Breast epithelium (tissue), 4 donors: ENCODE measurements around the gene RNF166. TPM values are rescaled to one million over a fixed set of nuclear protein-coding genes. Genes with fewer than 3 reads are reported as not detected.

Experiments used
- DNase-seq, 2 donors: peaks; one replicate each; pipeline ENCODE4 v3.0.0-alpha.2; 2019; ENCODE audit warnings: low spot score in 2 of 2
- H3K27ac ChIP-seq, 2 donors: fragments of 200-600 bp; sonication (generic) in 1 of 2; one replicate each; pipeline ENCODE4 v1.5.1; 2016 to 2019; ENCODE audit warnings: mild to moderate bottlenecking in 1 of 2
- H3K27me3 ChIP-seq, 2 donors: fragments of 200-600 bp; sonication (generic) in 1 of 2; one replicate each; pipeline versions ENCODE4 v1.5.1 to v1.6.0; 2017 to 2019; ENCODE audit warnings: control low read depth in 1 of 2, mild to moderate bottlenecking in 1 of 2
- H3K36me3 ChIP-seq: fragments of 200-600 bp; one replicate; pipeline ENCODE4 v1.5.1; 2019
- H3K4me1 ChIP-seq, 2 donors: fragments of 200-600 bp; sonication (generic); one replicate each; pipeline ENCODE4 v1.5.1; 2016 to 2019; ENCODE audit warnings: control low read depth in 1 of 2
- H3K4me3 ChIP-seq, 3 donors: fragments of 200-600 bp; sonication (generic); 1 replicate in 2 of 3; 2 replicates in 1 of 3; pipeline ENCODE4 v1.5.1; 2016 to 2019; ENCODE audit warnings: mild to moderate bottlenecking in 3 of 3, moderate library complexity in 2 of 3
- H3K9me3 ChIP-seq, 2 donors: fragments of 200-600 bp; sonication (generic) in 1 of 2; one replicate each; pipeline ENCODE4 v1.5.1; 2016 to 2019; ENCODE audit warnings: control low read depth in 1 of 2
- POLR2A ChIP-seq: fragments of 450-650 bp; IDR thresholded peaks from one replicate; pipeline ENCODE4 v1.6.1; 2016; ENCODE audit warnings: antibody characterized with exemption, mild to moderate bottlenecking, moderate library complexity
- POLR2AphosphoS5 ChIP-seq, 3 donors: sonication (generic); formaldehyde crosslinking; IDR thresholded peaks; one replicate each; pipeline ENCODE4 v1.6.1; 2017; ENCODE audit warnings: antibody characterized with exemption in 3 of 3
- intact Hi-C: fragments of 100-400 bp; cut with DNase I; formaldehyde crosslinking; loops from one replicate; pipeline ENCODE4 v1.15.1; 2023; ENCODE audit warnings: low total_unique reads
- total RNA-seq, 3 donors: library from RNA; depleted of rRNA; stranded (reverse); fragments of >200 nt; gene quantifications; one replicate each; pipeline ENCODE4 v1.1.0, GENCODE V29; 2016
- TF ChIP-seq, protein P1 (sequence below), 3 donors: fragments of 450-650 bp; IDR thresholded peaks; one replicate each; pipeline ENCODE4 v1.5.1; 2016 to 2017; ENCODE audit warnings: antibody characterized with exemption in 3 of 3, mild to moderate bottlenecking in 3 of 3, moderate library complexity in 3 of 3

The RNF166 gene
- total RNA-seq, 3 donors from 2014 or later = 19.2 to 22.0 (median 21.9) TPM

GRCh38 chr16:88655053-88655732 is 51.0 kb downstream of the RNF166 start:
- no peaks in the 10 kb centered on the region for H3K36me3 ChIP-seq
- DNase-seq = no peak
- TF ChIP-seq POLR2A (no peak), POLR2AphosphoS5 (IDR thresholded peaks at IDR 0.05) (no peak)
- TF ChIP-seq, protein P1, sequence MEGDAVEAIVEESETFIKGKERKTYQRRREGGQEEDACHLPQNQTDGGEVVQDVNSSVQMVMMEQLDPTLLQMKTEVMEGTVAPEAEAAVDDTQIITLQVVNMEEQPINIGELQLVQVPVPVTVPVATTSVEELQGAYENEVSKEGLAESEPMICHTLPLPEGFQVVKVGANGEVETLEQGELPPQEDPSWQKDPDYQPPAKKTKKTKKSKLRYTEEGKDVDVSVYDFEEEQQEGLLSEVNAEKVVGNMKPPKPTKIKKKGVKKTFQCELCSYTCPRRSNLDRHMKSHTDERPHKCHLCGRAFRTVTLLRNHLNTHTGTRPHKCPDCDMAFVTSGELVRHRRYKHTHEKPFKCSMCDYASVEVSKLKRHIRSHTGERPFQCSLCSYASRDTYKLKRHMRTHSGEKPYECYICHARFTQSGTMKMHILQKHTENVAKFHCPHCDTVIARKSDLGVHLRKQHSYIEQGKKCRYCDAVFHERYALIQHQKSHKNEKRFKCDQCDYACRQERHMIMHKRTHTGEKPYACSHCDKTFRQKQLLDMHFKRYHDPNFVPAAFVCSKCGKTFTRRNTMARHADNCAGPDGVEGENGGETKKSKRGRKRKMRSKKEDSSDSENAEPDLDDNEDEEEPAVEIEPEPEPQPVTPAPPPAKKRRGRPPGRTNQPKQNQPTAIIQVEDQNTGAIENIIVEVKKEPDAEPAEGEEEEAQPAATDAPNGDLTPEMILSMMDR (IDR thresholded peaks at IDR 0.05) = no peak

GRCh38 chr16:88654363-88655052 is 51.7 kb downstream of the RNF166 start:
- Histone ChIP-seq H3K4me3 (no peak overlapping the region), H3K36me3 (no peaks in the 10 kb centered on the region), H3K27ac (no peak overlapping the region), H3K4me1 (peaks cover 3% of the 10 kb centered on the region in 2 donors), H3K27me3 (no peaks in the 10 kb centered on the region), H3K9me3 (no peaks in the 10 kb centered on the region)
- intact Hi-C loops = no loop called here
- TF ChIP-seq, protein P1 (IDR thresholded peaks at IDR 0.05) = no peak
- no peak for TF ChIP-seq POLR2AphosphoS5 (IDR thresholded peaks at IDR 0.05)
- no peak for TF ChIP-seq POLR2A
- DNase-seq = no peak

More at GRCh38 chr16:88655053-88655732, 51.0 kb downstream of the RNF166 start:
- Histone ChIP-seq H3K27me3 (no peaks in the 10 kb centered on the region), H3K9me3 (no peaks in the 10 kb centered on the region), H3K4me3 (no peak overlapping the region), H3K27ac (no peak overlapping the region), H3K4me1 (peaks cover 3% of the 10 kb centered on the region in 2 donors)
- intact Hi-C loops = no loop called here

DNA sequence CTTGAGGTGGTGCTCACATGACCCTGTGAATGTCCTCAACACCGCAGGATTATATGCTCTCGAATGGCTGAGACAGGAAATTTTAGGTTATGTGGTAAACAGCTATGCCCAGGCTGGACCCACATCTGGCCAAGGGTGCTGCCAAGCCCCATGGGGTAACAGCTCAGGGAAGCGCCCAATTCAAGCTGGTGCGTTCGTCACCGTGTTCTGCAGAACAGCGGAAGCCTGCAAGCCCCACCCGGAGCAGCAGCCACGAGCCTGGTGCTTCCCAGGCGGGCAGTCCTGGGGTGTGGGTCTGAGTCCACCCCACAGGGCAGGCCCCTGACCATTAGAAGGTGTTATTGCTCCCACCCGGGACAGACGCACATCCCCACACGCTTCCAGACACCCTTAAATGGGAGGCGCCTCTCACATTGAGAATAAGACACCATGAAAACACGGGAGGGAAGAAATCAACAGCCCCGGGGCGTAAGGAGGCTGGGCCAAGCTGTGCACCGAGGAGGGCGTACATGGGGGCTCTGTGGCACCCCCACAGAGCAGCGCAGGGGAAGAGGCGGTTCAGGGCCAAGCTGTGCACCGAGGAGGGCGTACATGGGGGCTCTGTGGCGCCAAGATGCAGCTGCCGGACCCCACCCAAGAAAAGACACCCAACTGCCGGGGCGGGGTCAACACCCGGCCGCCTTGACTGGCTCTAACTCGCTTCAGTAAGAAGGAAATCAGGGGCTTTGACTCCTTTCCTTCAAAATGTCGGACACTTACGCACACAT is 52.4 kb downstream of the RNF166 start:
- H3K9me3 ChIP-seq = no peaks in the 10 kb centered on the region
- intact Hi-C loops = no loop called here
- peaks cover 3% of the 10 kb centered on the region in 2 donors for H3K4me1 ChIP-seq
- no peak for DNase-seq
- no peak overlapping the region for H3K4me3 ChIP-seq
- TF ChIP-seq, protein P1 (IDR thresholded peaks at IDR 0.05) = no peak
- TF ChIP-seq POLR2A (no peak), POLR2AphosphoS5 (IDR thresholded peaks at IDR 0.05) (no peak)
- H3K27ac ChIP-seq = no peak overlapping the region
- no peaks in the 10 kb centered on the region for H3K27me3 ChIP-seq
- H3K36me3 ChIP-seq = no peaks in the 10 kb centered on the region

- TF ChIP-seq, protein P1 (IDR thresholded peaks at IDR 0.05) = no peak
- no peak for TF ChIP-seq POLR2AphosphoS5 (IDR thresholded peaks at IDR 0.05)
- no peak for TF ChIP-seq POLR2A
- Histone ChIP-seq H3K27ac (no peak overlapping the region), H3K9me3 (no peaks in the 10 kb centered on the region), H3K4me3 (no peak overlapping the region), H3K36me3 (no peaks in the 10 kb centered on the region), H3K27me3 (no peaks in the 10 kb centered on the region), H3K4me1 (peaks cover 3% of the 10 kb centered on the region in 2 donors)
- DNase-seq = no peak
- intact Hi-C loops = no loop called here
Measured at GRCh38 chr16:88653101-88653500, 53.1 kb downstream of the RNF166 start.

GRCh38 chr16:88652762-88653063 is 53.5 kb downstream of the RNF166 start:
- H3K9me3 ChIP-seq = no peaks in the 10 kb centered on the region
- no peak overlapping the region for H3K27ac ChIP-seq
- no peak for DNase-seq
- intact Hi-C loops = no loop called here
- H3K4me3 ChIP-seq = no peak overlapping the region
- no peaks in the 10 kb centered on the region for H3K27me3 ChIP-seq
- H3K36me3 ChIP-seq = no peaks in the 10 kb centered on the region
- TF ChIP-seq, protein P1 (IDR thresholded peaks at IDR 0.05) = no peak
- no peak for TF ChIP-seq POLR2A
- no peak for TF ChIP-seq POLR2AphosphoS5 (IDR thresholded peaks at IDR 0.05)
- H3K4me1 ChIP-seq = peaks cover 3% of the 10 kb centered on the region in 2 donors
